ENCODE data around the gene TMUB1. TPM values are rescaled to one million over a fixed set of nuclear protein-coding genes. Genes with fewer than 3 reads are reported as not detected.

TMUB1 gene
- total RNA-seq, 3 donors from 2014 or later: 32.1 to 36.1 (median 35.0) TPM

- TF ChIP-seq POLR2A (IDR thresholded peaks at IDR 0.05): no peak
- no peak for TF ChIP-seq POLR2AphosphoS5 (IDR thresholded peaks at IDR 0.05)
- no peak for TF ChIP-seq CTCF (IDR thresholded peaks at IDR 0.05)
- Histone ChIP-seq H3K36me3 (peaks cover 7% of the 10 kb centered on the region), H3K9me3 (no peaks in the 10 kb centered on the region), H3K27ac (no peak overlapping the region), H3K27me3 (no peaks in the 10 kb centered on the region), H3K4me3 (no peak overlapping the region), H3K4me1 (no peaks in the 10 kb centered on the region)
- no peak for DNase-seq (ENCODE audit: low spot score in 2 of 2)
- intact Hi-C loops (cut with DNase I; ENCODE audit: low total_unique reads): no loop called here
These were observed 48.8 kb downstream of the TMUB1 start for GRCh38 chr7:151034312-151035025.

- no peaks in the 10 kb centered on the region for H3K27me3 ChIP-seq
- DNase-seq (ENCODE audit: low spot score in 2 of 2): no peak
- TF ChIP-seq POLR2AphosphoS5 (IDR thresholded peaks at IDR 0.05): no peak
- H3K4me3 ChIP-seq: no peak overlapping the region
- H3K9me3 ChIP-seq: no peaks in the 10 kb centered on the region
- H3K4me1 ChIP-seq: no peaks in the 10 kb centered on the region
- H3K36me3 ChIP-seq: peaks cover 7% of the 10 kb centered on the region
- H3K27ac ChIP-seq: no peak overlapping the region
- intact Hi-C loops (cut with DNase I; ENCODE audit: low total_unique reads): no loop called here
These were observed 49.4 kb downstream of the TMUB1 start for GRCh38 chr7:151033864-151034249.

GRCh38 chr7:151032936-151033863 is 50.1 kb downstream of the TMUB1 start:
- no peaks in the 10 kb centered on the region for H3K9me3 ChIP-seq
- H3K4me3 ChIP-seq: no peak overlapping the region
- intact Hi-C loops (cut with DNase I; ENCODE audit: low total_unique reads): no loop called here
- H3K27me3 ChIP-seq: no peaks in the 10 kb centered on the region
- TF ChIP-seq POLR2AphosphoS5 (IDR thresholded peaks at IDR 0.05): no peak
- TF ChIP-seq CTCF (IDR thresholded peaks at IDR 0.05): no peak
- no peak for TF ChIP-seq POLR2A (IDR thresholded peaks at IDR 0.05)
- no peak for DNase-seq (ENCODE audit: low spot score in 2 of 2)
- no peak overlapping the region for H3K27ac ChIP-seq
- no peaks in the 10 kb centered on the region for H3K4me1 ChIP-seq
- peaks cover 7% of the 10 kb centered on the region for H3K36me3 ChIP-seq

Other genes starting within 250 kb of the TMUB1 start
- 1 to 10 TPM in 1 of 3 donors, not detected in 2; 2.3 TPM for gene AOC1, start 231.0 kb downstream of the TMUB1 start, total RNA-seq
- gene KCNH2, start 105.2 kb downstream of the TMUB1 start, total RNA-seq: under 1 TPM; under 0.01 to 0.29 (median 0.16) TPM
- 10 to 100 TPM in 1 of 3 donors, 1 to 10 TPM in 2; 3.8 to 35.1 (median 5.1) TPM for gene NOS3, start 92.5 kb downstream of the TMUB1 start, total RNA-seq
- gene ATG9B, start 59.0 kb downstream of the TMUB1 start, total RNA-seq: 1 to 10 TPM in 1 of 3 donors, under 1 TPM in 1, not detected in 1; 0.44 to 2.0 TPM
- 10 to 100 TPM; 14.7 to 19.3 (median 17.6) TPM for gene ABCB8, start 55.0 kb downstream of the TMUB1 start, total RNA-seq
- 1 to 10 TPM; 1.3 to 3.3 (median 2.3) TPM for gene ASIC3, start 35.0 kb downstream of the TMUB1 start, total RNA-seq
- 1 to 10 TPM; 5.2 to 8.8 (median 8.6) TPM for gene CDK5, start 25.6 kb downstream of the TMUB1 start, total RNA-seq
- gene SLC4A2, start 23.9 kb downstream of the TMUB1 start, total RNA-seq: 100 to 1,000 TPM in 1 of 3 donors, 10 to 100 TPM in 2; 83.2 to 101 (median 92.8) TPM
- gene FASTK, start 2.7 kb downstream of the TMUB1 start, total RNA-seq: 10 to 100 TPM; 45.6 to 63.5 (median 60.0) TPM
- gene AGAP3, start 3.0 kb upstream of the TMUB1 start, total RNA-seq: 10 to 100 TPM; 47.2 to 58.1 (median 55.1) TPM
- gene GBX1, start 84.2 kb upstream of the TMUB1 start, total RNA-seq: not detected
- gene ASB10, start 103.8 kb upstream of the TMUB1 start, total RNA-seq: not detected
- not detected for gene H2BK1, start 127.0 kb upstream of the TMUB1 start, total RNA-seq
- 10 to 100 TPM; 35.6 to 58.7 (median 42.2) TPM for gene ABCF2, start 143.7 kb upstream of the TMUB1 start, total RNA-seq
- 10 to 100 TPM; 24.5 to 40.6 (median 38.3) TPM for gene CHPF2, start 149.0 kb upstream of the TMUB1 start, total RNA-seq
- 10 to 100 TPM; 21.3 to 69.5 (median 43.5) TPM for gene SMARCD3, start 165.2 kb upstream of the TMUB1 start, total RNA-seq